Stimulated activated CD4-positive, alpha-beta T cell treated with anti-CD3 and anti-CD28 coated beads, Interleukin-2, amount 100 ng/mL, for 4 hours (primary cell): ENCODE data around the gene CHD6.

Experiments
- DNase-seq: peaks from one replicate; pipeline ENCODE4 v3.0.0-alpha.2; 2020; ENCODE audit warnings: low read depth

CHD6 gene

GRCh38 chr20:41617902-41618806, at the start of gene CHD6:
Gene CHD6, minus strand, starts transcription at chr20:41618377. Its CDS starts 67,040 bp downstream, at chr20:41551337.
- DNase-seq, result peak; percentile 98

GRCh38 chr20:41664584-41664983, 46.4 kb upstream of the CHD6 start:
- no peak for DNase-seq

- DNase-seq, result no peak
These were observed 39.5 kb upstream of the CHD6 start for GRCh38 chr20:41657655-41658054.

- no peak for DNase-seq
These were observed 37.9 kb upstream of the CHD6 start for GRCh38 chr20:41655962-41656618.

GRCh38 chr20:41654884-41655283, 36.7 kb upstream of the CHD6 start:
- DNase-seq, result no peak

GRCh38 chr20:41654292-41654691, 36.1 kb upstream of the CHD6 start:
- DNase-seq, result no peak

GRCh38 chr20:41650231-41650948, 32.2 kb upstream of the CHD6 start:
- no peak for DNase-seq

- DNase-seq, result no peak
These were observed 31.3 kb upstream of the CHD6 start for GRCh38 chr20:41649489-41649888.

- DNase-seq, result no peak
These were observed 27.2 kb upstream of the CHD6 start for GRCh38 chr20:41645372-41645771.

- no peak for DNase-seq
These were observed 25.3 kb upstream of the CHD6 start for GRCh38 chr20:41643504-41643938.

GRCh38 chr20:41639630-41640029, 21.5 kb upstream of the CHD6 start:
- DNase-seq, result no peak

- no peak for DNase-seq
These were observed 20.3 kb upstream of the CHD6 start for GRCh38 chr20:41638456-41638855.

- DNase-seq, result no peak
These were observed 17.0 kb upstream of the CHD6 start for GRCh38 chr20:41635158-41635557.

- no peak for DNase-seq
These were observed 14.7 kb upstream of the CHD6 start for GRCh38 chr20:41632896-41633295.

- DNase-seq, result no peak
These were observed 13.6 kb upstream of the CHD6 start for GRCh38 chr20:41631826-41632225.

- DNase-seq, result no peak
These were observed 12.7 kb upstream of the CHD6 start for GRCh38 chr20:41630846-41631245.

- no peak for DNase-seq
These were observed 9.6 kb upstream of the CHD6 start for GRCh38 chr20:41627611-41628244.

GRCh38 chr20:41627001-41627495, 8.9 kb upstream of the CHD6 start:
- no peak for DNase-seq

- DNase-seq, result no peak
These were observed 5.6 kb upstream of the CHD6 start for GRCh38 chr20:41623625-41624375.

GRCh38 chr20:41622584-41622983, 4.4 kb upstream of the CHD6 start:
- DNase-seq, result no peak

GRCh38 chr20:41621971-41622370, 3.8 kb upstream of the CHD6 start:
- no peak for DNase-seq
